DMS153 treated with DMSO at 0.1 percent for 48 hours (cell line): ENCODE data around the gene DRD2.

Experiments
- DNase-seq: peaks from one replicate; lab custom pipeline; 2025; ENCODE audit not compliant: unreplicated experiment; lab: John Stamatoyannopoulos, UW

Gene DRD2

GRCh38 chr11:113447621-113448315 lies 27.4 kb downstream of the DRD2 start:
- DNase-seq: no peak

GRCh38 chr11:113446938-113447337 lies 28.3 kb downstream of the DRD2 start:
- DNase-seq: no peak

GRCh38 chr11:113446112-113446511 lies 29.1 kb downstream of the DRD2 start:
- no peak for DNase-seq

- DNase-seq: no peak
These were observed 30.6 kb downstream of the DRD2 start for GRCh38 chr11:113444502-113445123.

GRCh38 chr11:113440816-113441215 lies 34.4 kb downstream of the DRD2 start:
- DNase-seq: no peak

GRCh38 chr11:113436672-113437252 lies 38.4 kb downstream of the DRD2 start:
- no peak for DNase-seq

- no peak for DNase-seq
These were observed 39.8 kb downstream of the DRD2 start for GRCh38 chr11:113435190-113435968.

- DNase-seq: no peak
These were observed 43.5 kb downstream of the DRD2 start for GRCh38 chr11:113431746-113432145.

- no peak for DNase-seq
These were observed 48.5 kb downstream of the DRD2 start for GRCh38 chr11:113426686-113427085.

GRCh38 chr11:113420808-113421207 lies 54.4 kb downstream of the DRD2 start:
- no peak for DNase-seq

- no peak for DNase-seq
These were observed 55.7 kb downstream of the DRD2 start for GRCh38 chr11:113419454-113420003.

GRCh38 chr11:113417428-113417827 lies 57.8 kb downstream of the DRD2 start:
- DNase-seq: peak; percentile 22

GRCh38 chr11:113415343-113415742 lies 59.9 kb downstream of the DRD2 start:
- DNase-seq: no peak

GRCh38 chr11:113412675-113413074 lies 62.5 kb downstream of the DRD2 start:
- DNase-seq: no peak

- DNase-seq: peak; percentile 26
These were observed 63.7 kb downstream of the DRD2 start for GRCh38 chr11:113411536-113411935.

GRCh38 chr11:113410414-113411135 lies 64.6 kb downstream of the DRD2 start:
- DNase-seq: no peak

- DNase-seq: no peak
These were observed 65.7 kb downstream of the DRD2 start for GRCh38 chr11:113409526-113409925.

GRCh38 chr11:113408887-113409286 lies 66.3 kb downstream of the DRD2 start:
- DNase-seq: no peak

- DNase-seq: no peak
These were observed 67.0 kb downstream of the DRD2 start for GRCh38 chr11:113408206-113408605.

GRCh38 chr11:113407163-113407562 lies 68.0 kb downstream of the DRD2 start:
- no peak for DNase-seq
